Neural cell (in vitro differentiated cells): ENCODE results near the gene APPL1. TPM values are rescaled to one million over a fixed set of nuclear protein-coding genes. Genes with fewer than 3 reads are reported as not detected.

Source experiments
- H2AFZ ChIP-seq: fragments of 200-600, 300-800 bp; sonication (generic), shearing (Covaris generic); 2 replicates; pipeline ENCODE4 v1.6.0; 2014; ENCODE audit warnings: low read depth, mild to moderate bottlenecking, antibody characterized with exemption, low read length, moderate library complexity
- H3F3A ChIP-seq: fragments of 200-600 bp; shearing (Covaris generic); 2 replicates; pipeline ENCODE4 v1.6.1; 2016; ENCODE audit warnings: mild to moderate bottlenecking, moderate library complexity, mixed read lengths, antibody characterized with exemption, low read length; ENCODE audit not compliant: insufficient read depth, poor library complexity, severe bottlenecking
- H3K27ac ChIP-seq: fragments of 200-600, 300-800 bp; sonication (generic), shearing (Covaris generic); 2 replicates; pipeline ENCODE4 v1.5.1; 2014; ENCODE audit warnings: mild to moderate bottlenecking, low read length, moderate library complexity
- H3K27me3 ChIP-seq: fragments of 300-800, 200-600 bp; sonication (generic), shearing (Covaris generic); 2 replicates; pipeline ENCODE4 v1.6.0; 2014; ENCODE audit warnings: mild to moderate bottlenecking, low read depth, low read length, moderate library complexity; ENCODE audit not compliant: insufficient read depth
- H3K36me3 ChIP-seq: fragments of 300-800, 200-600 bp; sonication (generic), shearing (Covaris generic); 2 replicates; pipeline ENCODE4 v1.5.1; 2014; ENCODE audit warnings: mild to moderate bottlenecking, antibody characterized with exemption, low read length, moderate library complexity; ENCODE audit not compliant: insufficient read depth
- H3K4me2 ChIP-seq: fragments of 300-800, 200-600 bp; sonication (generic), shearing (Covaris generic); 2 replicates; pipeline ENCODE4 v1.6.0; 2014; ENCODE audit warnings: mild to moderate bottlenecking, low read length
- H3K4me3 ChIP-seq: fragments of 300-800, 200-600 bp; sonication (generic), shearing (Covaris generic); 2 replicates; pipeline ENCODE4 v1.5.1; 2014; ENCODE audit warnings: mild to moderate bottlenecking, low read length, moderate library complexity
- H3K79me2 ChIP-seq: fragments of 200-600 bp; shearing (Covaris generic); replicated peaks from 2 replicates; pipeline ENCODE4 v1.6.0; 2014; ENCODE audit warnings: mild to moderate bottlenecking, low read length, moderate library complexity; ENCODE audit not compliant: insufficient read depth
- H3K9ac ChIP-seq: fragments of 300-800, 200-600 bp; sonication (generic), shearing (Covaris generic); 2 replicates; pipeline ENCODE4 v1.6.1; 2016; ENCODE audit warnings: mild to moderate bottlenecking, low read length, mixed read lengths
- H3K9me2 ChIP-seq: fragments of 200-600 bp; shearing (Covaris generic); 2 replicates; pipeline ENCODE4 v1.6.1; 2016; ENCODE audit warnings: mild to moderate bottlenecking, low read length, mixed read lengths; ENCODE audit not compliant: insufficient read depth
- H3K9me3 ChIP-seq: fragments of 200-600, 300-800 bp; sonication (generic), shearing (Covaris generic); 2 replicates; pipeline ENCODE4 v1.6.1; 2016; ENCODE audit warnings: mild to moderate bottlenecking, mixed run types, low read length, moderate library complexity, mixed read lengths
- H4K20me1 ChIP-seq: fragments of 200-600 bp; shearing (Covaris generic); 2 replicates; pipeline ENCODE4 v1.6.1; 2016; ENCODE audit warnings: mild to moderate bottlenecking, mixed run types; ENCODE audit not compliant: insufficient read depth
- CTCF ChIP-seq: fragments of 450-650 bp; IDR thresholded peaks from 2 replicates; pipeline ENCODE4 v1.5.1; 2014; ENCODE audit warnings: antibody characterized with exemption, mild to moderate bottlenecking, moderate library complexity; ENCODE audit not compliant: poor library complexity, severe bottlenecking
- EP300 ChIP-seq: fragments of 450-650 bp; conservative IDR thresholded peaks from 2 replicates; pipeline ENCODE4 v1.6.1; 2014; ENCODE audit warnings: antibody characterized with exemption, mild to moderate bottlenecking, moderate library complexity; ENCODE audit not compliant: poor library complexity, severe bottlenecking
- EZH2 ChIP-seq: fragments of 200-600, 300-800 bp; shearing (Covaris generic), sonication (generic); IDR thresholded peaks from 2 replicates; pipeline ENCODE4 v1.6.1; 2014; ENCODE audit warnings: antibody characterized with exemption, low read length, borderline replicate concordance, mild to moderate bottlenecking; ENCODE audit not compliant: insufficient read depth, poor library complexity, severe bottlenecking
- MXI1 ChIP-seq: fragments of 450-650 bp; conservative IDR thresholded peaks from 2 replicates; pipeline ENCODE4 v1.6.1; 2014; ENCODE audit warnings: antibody characterized with exemption, mild to moderate bottlenecking; ENCODE audit not compliant: poor library complexity, severe bottlenecking
- POLR2AphosphoS5 ChIP-seq: IDR thresholded peaks from 2 replicates; pipeline ENCODE4 v1.6.1; 2012
- RAD21 ChIP-seq: fragments of 450-650 bp; conservative IDR thresholded peaks from 2 replicates; pipeline ENCODE4 v1.6.1; 2014; ENCODE audit warnings: antibody characterized with exemption, mild to moderate bottlenecking, moderate library complexity
- REST ChIP-seq: IDR thresholded peaks from 2 replicates; pipeline ENCODE4 v1.6.1; 2012; ENCODE audit warnings: borderline replicate concordance
- SMC3 ChIP-seq: fragments of 450-650 bp; conservative IDR thresholded peaks from 2 replicates; pipeline ENCODE4 v1.6.1; 2014; ENCODE audit warnings: antibody characterized with exemption, mild to moderate bottlenecking, moderate library complexity; ENCODE audit not compliant: poor library complexity
- TAF1 ChIP-seq: IDR thresholded peaks from 2 replicates; pipeline ENCODE4 v1.6.1; 2012; ENCODE audit warnings: low read depth
- polyA plus RNA-seq: library from polyadenylated mRNA; depleted of rRNA; stranded (reverse); fragments of >200 nt; gene quantifications from 2 replicates; pipeline ENCODE4 v1.2.3, GENCODE V29; 2014

The APPL1 gene
- polyA plus RNA-seq, 1 donor from 2014 or later, result 25.9 TPM

GRCh38 chr3:57244946-57245345 is 17.4 kb downstream of the APPL1 start:
- H3K4me3 ChIP-seq, result no peak overlapping the region
- no peaks in the 10 kb centered on the region for H4K20me1 ChIP-seq
- no peak overlapping the region for H3K4me2 ChIP-seq
- H3K36me3 ChIP-seq, result peaks cover 31% of the 10 kb centered on the region
- no peaks in the 10 kb centered on the region for H3K9me3 ChIP-seq
- H3K27ac ChIP-seq, result no peak overlapping the region
- no peaks in the 10 kb centered on the region for H3K9me2 ChIP-seq
- H3F3A ChIP-seq, result no peaks in the 10 kb centered on the region
- no peak overlapping the region for H2AFZ ChIP-seq
- no peak overlapping the region for H3K9ac ChIP-seq
- no peaks in the 10 kb centered on the region for H3K79me2 ChIP-seq
- TF ChIP-seq TAF1 (no peak), MXI1 (no peak), REST (no peak), POLR2AphosphoS5 (no peak), EP300 (no peak), EZH2 (no peak), RAD21 (no peak), SMC3 (no peak), CTCF (no peak)
- no peaks in the 10 kb centered on the region for H3K27me3 ChIP-seq

- Histone ChIP-seq H3K9me3 (no peaks in the 10 kb centered on the region), H3F3A (no peaks in the 10 kb centered on the region), H3K4me3 (peak overlapping the region; percentile 28), H4K20me1 (no peaks in the 10 kb centered on the region), H2AFZ (no peak overlapping the region), H3K79me2 (no peaks in the 10 kb centered on the region), H3K9ac (no peak overlapping the region), H3K36me3 (peaks cover 24% of the 10 kb centered on the region), H3K27ac (peak overlapping the region; percentile 53), H3K4me2 (peak overlapping the region; percentile 48), H3K9me2 (no peaks in the 10 kb centered on the region), H3K27me3 (no peaks in the 10 kb centered on the region)
- TF ChIP-seq EP300 (peak; percentile 72), TAF1 (no peak), MXI1 (no peak), CTCF (no peak), SMC3 (no peak), RAD21 (no peak), POLR2AphosphoS5 (peak; percentile 54), REST (no peak), EZH2 (no peak)
Observed at GRCh38 chr3:57252404-57252803, 24.9 kb downstream of the APPL1 start.
